Fibroblast of lung (primary cell): ENCODE results near the gene N4BP2L2. TPM values are rescaled to one million over a fixed set of nuclear protein-coding genes. Genes with fewer than 3 reads are reported as not detected.

ENCODE experiments used
- DNase-seq, 2 donors: peaks; one replicate each; pipeline versions ENCODE4 v3.0.0 to v3.0.0-alpha.2; 2010; ENCODE audit warnings: low read depth in 2 of 2
- H2AFZ ChIP-seq: 2 replicates; pipeline ENCODE4 v1.5.1; 2012; ENCODE audit warnings: low read length, control low read depth, inconsistent platforms
- H3K27ac ChIP-seq: 2 replicates; pipeline ENCODE4 v1.5.1; 2011; ENCODE audit warnings: low read length, control low read depth; ENCODE audit not compliant: insufficient read depth
- H3K27me3 ChIP-seq: 2 replicates; pipeline ENCODE4 v1.5.1; 2011; ENCODE audit warnings: mild to moderate bottlenecking, low read length; ENCODE audit not compliant: control insufficient read depth, insufficient read depth
- H3K36me3 ChIP-seq: 2 replicates; pipeline ENCODE4 v1.5.1; 2011; ENCODE audit warnings: low read length; ENCODE audit not compliant: control insufficient read depth, insufficient read depth
- H3K4me1 ChIP-seq: 2 replicates; pipeline ENCODE4 v1.5.1; 2011; ENCODE audit warnings: low read length; ENCODE audit not compliant: control insufficient read depth, insufficient read depth; ENCODE audit errors: extremely low read depth
- H3K4me2 ChIP-seq: 2 replicates; pipeline ENCODE4 v1.5.1; 2011; ENCODE audit warnings: low read length, control low read depth; ENCODE audit not compliant: insufficient read depth; ENCODE audit errors: extremely low read depth
- H3K4me3 ChIP-seq, 4 experiments: fragments of 200-600 bp in 1 of 4; sonication (generic) in 1 of 4; replicated peaks in 1 of 4; 2 replicates each; pipeline ENCODE4 v1.5.1; 2011 to 2016; ENCODE audit warnings: low read length in 4 of 4, low read depth in 3 of 4, mild to moderate bottlenecking in 3 of 4, control low read depth in 2 of 4, inconsistent platforms in 1 of 4, mixed read lengths in 1 of 4; ENCODE audit not compliant: insufficient read depth in 1 of 4; ENCODE audit errors: control extremely low read depth in 1 of 4
- H3K79me2 ChIP-seq: 2 replicates; pipeline ENCODE4 v1.5.1; 2012; ENCODE audit warnings: mild to moderate bottlenecking, low read length, inconsistent platforms; ENCODE audit not compliant: control insufficient read depth, insufficient read depth
- H3K9ac ChIP-seq: 2 replicates; pipeline ENCODE4 v1.5.1; 2011; ENCODE audit warnings: mild to moderate bottlenecking, low read length, control low read depth; ENCODE audit not compliant: insufficient read depth
- H3K9me3 ChIP-seq: 2 replicates; pipeline ENCODE4 v1.5.1; 2012; ENCODE audit warnings: low read depth, low read length; ENCODE audit not compliant: control insufficient read depth, insufficient read depth
- H4K20me1 ChIP-seq: 2 replicates; pipeline ENCODE4 v1.5.1; 2011; ENCODE audit warnings: low read length; ENCODE audit not compliant: control insufficient read depth, insufficient read depth; ENCODE audit errors: extremely low read depth
- CTCF ChIP-seq, 2 donors: IDR thresholded peaks in 1 of 2; conservative IDR thresholded peaks in 1 of 2; 1 replicate in 1 of 2; 2 replicates in 1 of 2; pipeline ENCODE4 v1.5.1; 2011 to 2012; ENCODE audit warnings: low read length in 2 of 2, control low read depth in 1 of 2, inconsistent platforms in 1 of 2, low read depth in 1 of 2, mild to moderate bottlenecking in 1 of 2
- EZH2 ChIP-seq: IDR thresholded peaks from 2 replicates; pipeline ENCODE4 v1.5.1; 2012; ENCODE audit warnings: low read length, control low read depth, mild to moderate bottlenecking; ENCODE audit errors: missing control alignments
- polyA plus RNA-seq, 2 donors: library from polyadenylated mRNA; depleted of rRNA in 1 of 2; stranded (reverse) in 1 of 2; unstranded in 1 of 2; fragments of >200 nt; gene quantifications; 2 replicates each; pipeline ENCODE4 v1.2.1, GENCODE V29; 2011 to 2012; ENCODE audit warnings: missing spikeins in 1 of 2
- total RNA-seq: library from RNA; depleted of rRNA; stranded (reverse); fragments of >200 nt; gene quantifications from 2 replicates; pipeline ENCODE4 v1.2.1, GENCODE V29; 2014

The N4BP2L2 gene
- total and polyA plus RNA-seq, 2 donors (not counting 1 experiment from before 2014, with no cell fraction given), result 62.4 to 139 TPM

- DNase-seq, result peak; percentile 53 to 74
- Histone ChIP-seq H3K4me3 (no peak overlapping the region), H2AFZ (peak overlapping the region; percentile 42), H3K4me2 (peak overlapping the region; percentile 41), H3K9me3 (no peaks in the 10 kb centered on the region), H4K20me1 (no peaks in the 10 kb centered on the region), H3K9ac (no peak overlapping the region), H3K79me2 (no peaks in the 10 kb centered on the region), H3K4me1 (no peaks in the 10 kb centered on the region), H3K36me3 (no peaks in the 10 kb centered on the region), H3K27me3 (no peaks in the 10 kb centered on the region), H3K27ac (no peak overlapping the region)
- TF ChIP-seq EZH2, result no peak
- TF ChIP-seq CTCF (conservative IDR thresholded peaks at IDR 0.05 in 1 of 2, IDR thresholded peaks at IDR 0.05 in 1 of 2; ENCODE audit: low read depth in 1 of 2, low read length in 2 of 2), result no peak
These were observed 67.2 kb downstream of the N4BP2L2 start for GRCh38 chr13:32471187-32471922.

- TF ChIP-seq EZH2 (no peak), CTCF (conservative IDR thresholded peaks at IDR 0.05 in 1 of 2, IDR thresholded peaks at IDR 0.05 in 1 of 2; ENCODE audit: low read depth in 1 of 2, low read length in 2 of 2) (no peak)
- Histone ChIP-seq H3K4me2 (no peak overlapping the region), H3K79me2 (no peaks in the 10 kb centered on the region), H3K4me1 (no peaks in the 10 kb centered on the region), H4K20me1 (no peaks in the 10 kb centered on the region), H3K27ac (no peak overlapping the region), H3K36me3 (no peaks in the 10 kb centered on the region), H2AFZ (no peak overlapping the region), H3K9ac (no peak overlapping the region), H3K9me3 (no peaks in the 10 kb centered on the region), H3K4me3 (no peak overlapping the region), H3K27me3 (no peaks in the 10 kb centered on the region)
- peak in 1 of 2 donors; percentile 20 for DNase-seq
These were observed 70.0 kb downstream of the N4BP2L2 start for GRCh38 chr13:32468502-32469142.

GRCh38 chr13:32456591-32456990 is 82.0 kb downstream of the N4BP2L2 start:
- H3K9me3 ChIP-seq, result no peaks in the 10 kb centered on the region
- H3K27ac ChIP-seq, result no peak overlapping the region
- TF ChIP-seq EZH2 (no peak), CTCF (conservative IDR thresholded peaks at IDR 0.05 in 1 of 2, IDR thresholded peaks at IDR 0.05 in 1 of 2; ENCODE audit: low read depth in 1 of 2, low read length in 2 of 2) (no peak)
- no peak for DNase-seq
- H3K9ac ChIP-seq, result no peak overlapping the region
- H3K27me3 ChIP-seq, result no peaks in the 10 kb centered on the region
- H3K4me3 ChIP-seq, result no peak overlapping the region
- no peaks in the 10 kb centered on the region for H3K36me3 ChIP-seq
- no peak overlapping the region for H2AFZ ChIP-seq
- no peaks in the 10 kb centered on the region for H4K20me1 ChIP-seq
- no peak overlapping the region for H3K4me2 ChIP-seq
- no peaks in the 10 kb centered on the region for H3K79me2 ChIP-seq
- no peaks in the 10 kb centered on the region for H3K4me1 ChIP-seq
